ENCODE data around the gene CBLIF.
"Not testable (repeated sequence)": the region's sequence is repeated elsewhere in the genome, so short reads cannot be mapped to it uniquely, and the experiment has no call there.

Gene CBLIF

DNA sequence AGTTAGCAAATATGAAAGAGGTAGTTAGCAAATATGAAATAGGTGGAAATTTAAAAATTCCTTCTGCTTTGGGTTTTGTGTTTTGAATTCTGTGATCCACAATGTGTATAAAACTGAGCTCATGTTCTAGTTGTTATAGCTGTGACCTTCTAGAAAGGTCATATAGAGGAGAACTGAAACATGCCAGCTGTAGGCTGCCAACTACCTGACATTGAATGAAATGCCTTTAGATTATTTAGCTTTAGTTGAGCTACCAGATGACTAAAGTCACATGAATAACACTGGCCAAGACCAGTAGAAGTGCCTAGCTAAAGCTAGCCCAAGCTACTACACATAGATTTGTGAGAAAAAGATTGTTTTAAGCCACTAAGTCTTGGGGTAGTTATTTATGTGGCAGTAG is 26.8 kb upstream of the CBLIF start:
- Histone ChIP-seq H3K4me1 (ENCODE audit: control insufficient read depth in 2 of 2, insufficient read depth in 2 of 2, low read length in 2 of 2) (no peaks in the 10 kb centered on the region), H3K27me3 (ENCODE audit: control insufficient read depth in 2 of 2, insufficient read depth in 2 of 2, low read length in 2 of 2) (no peaks in the 10 kb centered on the region), H3K27ac (ENCODE audit: low read depth in 2 of 2, low read length in 2 of 2) (no peak overlapping the region), H3K9ac (ENCODE audit: low read depth in 1 of 2, low read length in 2 of 2) (no peak overlapping the region), H3K36me3 (ENCODE audit: control insufficient read depth in 2 of 2, insufficient read depth in 2 of 2, low read length in 2 of 2) (no peaks in the 10 kb centered on the region), H3K9me3 (ENCODE audit: control insufficient read depth in 2 of 2, low read length in 2 of 2) (no peaks in the 10 kb centered on the region), H3K4me3 (ENCODE audit: low read length in 2 of 2) (no peak overlapping the region)

DNA sequence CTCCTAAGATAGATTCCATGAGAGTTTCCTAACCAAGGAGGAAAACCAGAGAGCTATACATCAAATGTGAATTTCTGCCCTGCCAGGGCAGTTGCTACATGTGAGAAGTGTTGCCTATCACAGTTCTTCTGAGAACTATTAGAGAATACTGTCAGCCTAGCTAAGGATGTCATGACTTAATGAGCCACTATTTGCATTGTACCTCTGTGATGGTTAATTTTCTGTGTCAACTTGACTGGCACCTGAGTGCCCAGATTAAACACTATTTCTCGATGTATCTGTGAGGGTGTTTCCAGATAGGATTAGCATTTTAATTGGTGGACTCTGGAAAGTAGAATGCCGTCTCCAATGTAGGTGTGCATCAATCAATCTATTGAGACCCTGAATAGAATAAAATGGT is 22.6 kb upstream of the CBLIF start:
- Histone ChIP-seq H3K27ac (ENCODE audit: low read depth in 2 of 2, low read length in 2 of 2) (no peak overlapping the region), H3K27me3 (ENCODE audit: control insufficient read depth in 2 of 2, insufficient read depth in 2 of 2, low read length in 2 of 2) (no peaks in the 10 kb centered on the region), H3K36me3 (ENCODE audit: control insufficient read depth in 2 of 2, insufficient read depth in 2 of 2, low read length in 2 of 2) (no peaks in the 10 kb centered on the region), H3K9me3 (ENCODE audit: control insufficient read depth in 2 of 2, low read length in 2 of 2) (no peaks in the 10 kb centered on the region), H3K4me3 (ENCODE audit: low read length in 2 of 2) (no peak overlapping the region), H3K4me1 (ENCODE audit: control insufficient read depth in 2 of 2, insufficient read depth in 2 of 2, low read length in 2 of 2) (no peaks in the 10 kb centered on the region), H3K9ac (ENCODE audit: low read depth in 1 of 2, low read length in 2 of 2) (no peak overlapping the region)

- Histone ChIP-seq H3K9me3 (ENCODE audit: control insufficient read depth in 2 of 2, low read length in 2 of 2) (no peaks in the 10 kb centered on the region), H3K4me3 (ENCODE audit: low read length in 2 of 2) (no peak overlapping the region), H3K36me3 (ENCODE audit: control insufficient read depth in 2 of 2, insufficient read depth in 2 of 2, low read length in 2 of 2) (no peaks in the 10 kb centered on the region), H3K9ac (ENCODE audit: low read depth in 1 of 2, low read length in 2 of 2) (no peak overlapping the region), H3K27ac (ENCODE audit: low read depth in 2 of 2, low read length in 2 of 2) (no peak overlapping the region), H3K27me3 (ENCODE audit: control insufficient read depth in 2 of 2, insufficient read depth in 2 of 2, low read length in 2 of 2) (no peaks in the 10 kb centered on the region), H3K4me1 (ENCODE audit: control insufficient read depth in 2 of 2, insufficient read depth in 2 of 2, low read length in 2 of 2) (no peaks in the 10 kb centered on the region)
Measured at GRCh38 chr11:59866836-59867235, 21.5 kb upstream of the CBLIF start.

GRCh38 chr11:59866397-59866796 is 21.1 kb upstream of the CBLIF start, which contains the start of gene TCN1:
TSS of gene TCN1 (minus strand) at chr11:59866487. CDS start at chr11:59866470, 17 bp downstream.
- no peak within 1 kb of the TSS for H3K27ac ChIP-seq (ENCODE audit: low read depth in 2 of 2, low read length in 2 of 2)
- H3K36me3 ChIP-seq (ENCODE audit: control insufficient read depth in 2 of 2, insufficient read depth in 2 of 2, low read length in 2 of 2): no peaks in the 10 kb centered on the region
- no peaks in the 10 kb centered on the region for H3K4me1 ChIP-seq (ENCODE audit: control insufficient read depth in 2 of 2, insufficient read depth in 2 of 2, low read length in 2 of 2)
- no peaks in the 10 kb centered on the region for H3K27me3 ChIP-seq (ENCODE audit: control insufficient read depth in 2 of 2, insufficient read depth in 2 of 2, low read length in 2 of 2)
- H3K4me3 ChIP-seq (ENCODE audit: low read length in 2 of 2): no peak within 1 kb of the TSS
- no peaks in the 10 kb centered on the region for H3K9me3 ChIP-seq (ENCODE audit: control insufficient read depth in 2 of 2, low read length in 2 of 2)
- no peak within 1 kb of the TSS for H3K9ac ChIP-seq (ENCODE audit: low read depth in 1 of 2, low read length in 2 of 2)

DNA sequence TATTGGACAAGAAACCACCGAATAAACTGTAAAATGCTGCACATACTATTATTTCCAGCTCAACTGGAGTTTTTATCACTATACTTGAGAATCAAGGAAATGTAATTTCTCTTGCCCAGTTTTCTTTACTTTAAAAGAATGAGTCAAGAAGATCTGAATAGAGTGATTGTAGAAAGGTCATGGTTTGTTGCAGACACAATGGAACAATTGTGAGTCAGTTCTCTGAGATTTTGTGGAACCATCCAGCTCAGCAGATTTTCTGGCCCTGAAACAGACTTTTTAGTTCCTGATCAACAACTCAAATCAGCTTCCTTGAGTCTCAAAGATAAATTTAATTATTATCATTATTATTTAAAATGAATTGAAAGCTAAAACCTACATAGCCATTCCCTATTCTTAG is 19.7 kb upstream of the CBLIF start:
- Histone ChIP-seq H3K27me3 (ENCODE audit: control insufficient read depth in 2 of 2, insufficient read depth in 2 of 2, low read length in 2 of 2) (no peaks in the 10 kb centered on the region), H3K27ac (ENCODE audit: low read depth in 2 of 2, low read length in 2 of 2) (no peak overlapping the region), H3K9ac (ENCODE audit: low read depth in 1 of 2, low read length in 2 of 2) (no peak overlapping the region), H3K4me3 (ENCODE audit: low read length in 2 of 2) (no peak overlapping the region), H3K36me3 (ENCODE audit: control insufficient read depth in 2 of 2, insufficient read depth in 2 of 2, low read length in 2 of 2) (no peaks in the 10 kb centered on the region), H3K9me3 (ENCODE audit: control insufficient read depth in 2 of 2, low read length in 2 of 2) (no peaks in the 10 kb centered on the region), H3K4me1 (ENCODE audit: control insufficient read depth in 2 of 2, insufficient read depth in 2 of 2, low read length in 2 of 2) (no peaks in the 10 kb centered on the region)

DNA sequence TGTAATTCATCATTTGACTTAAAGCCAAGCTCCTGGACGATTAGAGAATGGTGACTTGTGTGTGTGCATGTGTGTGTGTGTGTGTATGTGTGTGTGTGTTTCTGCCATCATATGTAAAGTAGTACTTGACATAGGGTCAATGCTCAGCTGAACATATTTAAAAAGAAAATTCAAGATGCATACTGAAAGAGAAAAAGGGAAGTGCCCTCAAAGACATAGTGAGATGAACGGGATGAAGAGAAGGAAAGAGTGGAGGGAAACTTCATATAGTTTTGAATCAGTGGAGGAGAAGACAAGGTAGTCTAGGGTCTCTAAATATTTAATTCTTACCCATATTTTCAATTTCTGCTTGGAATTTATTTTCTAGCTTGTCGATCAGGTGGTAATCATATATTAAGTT is 17.0 kb upstream of the CBLIF start:
- no peak overlapping the region for H3K4me3 ChIP-seq (ENCODE audit: low read length in 2 of 2)
- no peaks in the 10 kb centered on the region for H3K4me1 ChIP-seq (ENCODE audit: control insufficient read depth in 2 of 2, insufficient read depth in 2 of 2, low read length in 2 of 2)
- no peak overlapping the region for H3K27ac ChIP-seq (ENCODE audit: low read depth in 2 of 2, low read length in 2 of 2)
- H3K9me3 ChIP-seq (ENCODE audit: control insufficient read depth in 2 of 2, low read length in 2 of 2): no peaks in the 10 kb centered on the region
- H3K9ac ChIP-seq (ENCODE audit: low read depth in 1 of 2, low read length in 2 of 2): no peak overlapping the region
- no peaks in the 10 kb centered on the region for H3K36me3 ChIP-seq (ENCODE audit: control insufficient read depth in 2 of 2, insufficient read depth in 2 of 2, low read length in 2 of 2)
- no peaks in the 10 kb centered on the region for H3K27me3 ChIP-seq (ENCODE audit: control insufficient read depth in 2 of 2, insufficient read depth in 2 of 2, low read length in 2 of 2)

GRCh38 chr11:59859673-59860072 is 14.4 kb upstream of the CBLIF start:
- no peak overlapping the region for H3K4me3 ChIP-seq (ENCODE audit: low read length in 2 of 2)
- no peaks in the 10 kb centered on the region for H3K9me3 ChIP-seq (ENCODE audit: control insufficient read depth in 2 of 2, low read length in 2 of 2)
- H3K27me3 ChIP-seq (ENCODE audit: control insufficient read depth in 2 of 2, insufficient read depth in 2 of 2, low read length in 2 of 2): no peaks in the 10 kb centered on the region
- H3K27ac ChIP-seq (ENCODE audit: low read depth in 2 of 2, low read length in 2 of 2): no peak overlapping the region
- H3K36me3 ChIP-seq (ENCODE audit: control insufficient read depth in 2 of 2, insufficient read depth in 2 of 2, low read length in 2 of 2): no peaks in the 10 kb centered on the region
- no peak overlapping the region for H3K9ac ChIP-seq (ENCODE audit: low read depth in 1 of 2, low read length in 2 of 2)
- peaks cover 0 to 2% of the 10 kb centered on the region in 2 donors for H3K4me1 ChIP-seq (ENCODE audit: control insufficient read depth in 2 of 2, insufficient read depth in 2 of 2, low read length in 2 of 2)

- Histone ChIP-seq H3K27ac (ENCODE audit: low read depth in 2 of 2, low read length in 2 of 2) (no peak overlapping the region), H3K9ac (ENCODE audit: low read depth in 1 of 2, low read length in 2 of 2) (no peak overlapping the region), H3K36me3 (ENCODE audit: control insufficient read depth in 2 of 2, insufficient read depth in 2 of 2, low read length in 2 of 2) (no peaks in the 10 kb centered on the region), H3K4me1 (ENCODE audit: control insufficient read depth in 2 of 2, insufficient read depth in 2 of 2, low read length in 2 of 2) (peaks cover 0 to 2% of the 10 kb centered on the region in 2 donors), H3K4me3 (ENCODE audit: low read length in 2 of 2) (no peak overlapping the region), H3K9me3 (ENCODE audit: control insufficient read depth in 2 of 2, low read length in 2 of 2) (no peaks in the 10 kb centered on the region), H3K27me3 (ENCODE audit: control insufficient read depth in 2 of 2, insufficient read depth in 2 of 2, low read length in 2 of 2) (no peaks in the 10 kb centered on the region)
Measured at GRCh38 chr11:59857439-59858434, 12.4 kb upstream of the CBLIF start.

GRCh38 chr11:59854871-59855270 is 9.6 kb upstream of the CBLIF start:
- H3K9me3 ChIP-seq (ENCODE audit: control insufficient read depth in 2 of 2, low read length in 2 of 2): no peaks in the 10 kb centered on the region
- H3K4me3 ChIP-seq (ENCODE audit: low read length in 2 of 2): no peak overlapping the region
- peaks cover 0 to 2% of the 10 kb centered on the region in 2 donors for H3K4me1 ChIP-seq (ENCODE audit: control insufficient read depth in 2 of 2, insufficient read depth in 2 of 2, low read length in 2 of 2)
- no peaks in the 10 kb centered on the region for H3K36me3 ChIP-seq (ENCODE audit: control insufficient read depth in 2 of 2, insufficient read depth in 2 of 2, low read length in 2 of 2)
- H3K27me3 ChIP-seq (ENCODE audit: control insufficient read depth in 2 of 2, insufficient read depth in 2 of 2, low read length in 2 of 2): no peaks in the 10 kb centered on the region
- H3K9ac ChIP-seq (ENCODE audit: low read depth in 1 of 2, low read length in 2 of 2): no peak overlapping the region
- no peak overlapping the region for H3K27ac ChIP-seq (ENCODE audit: low read depth in 2 of 2, low read length in 2 of 2)

GRCh38 chr11:59851416-59851815 is 6.1 kb upstream of the CBLIF start:
- H3K4me3 ChIP-seq (ENCODE audit: low read length in 2 of 2): not testable (repeated sequence)

More at GRCh38 chr11:59851416-59851815, 6.1 kb upstream of the CBLIF start:
- peaks cover 7 to 17% of the 10 kb centered on the region in 2 donors for H3K4me1 ChIP-seq (ENCODE audit: control insufficient read depth in 2 of 2, insufficient read depth in 2 of 2, low read length in 2 of 2)
- not testable (repeated sequence) for H3K27me3 ChIP-seq (ENCODE audit: control insufficient read depth in 2 of 2, insufficient read depth in 2 of 2, low read length in 2 of 2); H3K9ac ChIP-seq (ENCODE audit: low read depth in 1 of 2, low read length in 2 of 2); H3K36me3 ChIP-seq (ENCODE audit: control insufficient read depth in 2 of 2, insufficient read depth in 2 of 2, low read length in 2 of 2); H3K9me3 ChIP-seq (ENCODE audit: control insufficient read depth in 2 of 2, low read length in 2 of 2); H3K27ac ChIP-seq (ENCODE audit: low read depth in 2 of 2, low read length in 2 of 2)

All from mucosa of rectum (tissue), 2 donors.